Lower leg skin (tissue), 4 donors: ENCODE results near the gene KLHDC7B. TPM values are rescaled to one million over a fixed set of nuclear protein-coding genes. Genes with fewer than 3 reads are reported as not detected.

Experiments used
- DNase-seq, 2 donors: peaks; one replicate each; pipeline ENCODE4 v3.0.0-alpha.2; 2019; ENCODE audit warnings: low spot score in 2 of 2
- H3K4me3 ChIP-seq: fragments of 200-600 bp; sonication (generic); 2 replicates; pipeline ENCODE4 v1.5.1; 2017; ENCODE audit warnings: mild to moderate bottlenecking, low read depth; ENCODE audit not compliant: poor library complexity, severe bottlenecking
- POLR2A ChIP-seq, 2 donors: fragments of 450-650 bp; IDR thresholded peaks; one replicate each; pipeline ENCODE4 v1.6.1; 2016 to 2017; ENCODE audit warnings: antibody characterized with exemption in 2 of 2, mild to moderate bottlenecking in 1 of 2, moderate library complexity in 1 of 2
- WGBS, 2 donors: methylation state at CpG; one replicate each; pipeline ENCODE4 v1.1.5; 2018; 5-methylcytosine and 5-hydroxymethylcytosine counted together
- intact Hi-C: fragments of 100-400 bp; cut with DNase I; formaldehyde crosslinking; loops from one replicate; pipeline ENCODE4 v1.15.0; 2023; ENCODE audit warnings: low total_unique reads
- total RNA-seq, 4 donors: library from RNA; depleted of rRNA; stranded (reverse); fragments of >200 nt; gene quantifications; one replicate each; pipeline ENCODE4 v1.1.0, GENCODE V29; 2016
- TF ChIP-seq, protein P1 (sequence below), 3 donors: fragments of 450-650 bp; IDR thresholded peaks; one replicate each; pipeline ENCODE4 v1.5.1; 2016; ENCODE audit warnings: antibody characterized with exemption in 3 of 3, mild to moderate bottlenecking in 3 of 3, moderate library complexity in 2 of 3

Gene KLHDC7B
- total RNA-seq, 4 donors from 2014 or later, result 0.07 to 0.10 TPM; not detected in 2

DNA sequence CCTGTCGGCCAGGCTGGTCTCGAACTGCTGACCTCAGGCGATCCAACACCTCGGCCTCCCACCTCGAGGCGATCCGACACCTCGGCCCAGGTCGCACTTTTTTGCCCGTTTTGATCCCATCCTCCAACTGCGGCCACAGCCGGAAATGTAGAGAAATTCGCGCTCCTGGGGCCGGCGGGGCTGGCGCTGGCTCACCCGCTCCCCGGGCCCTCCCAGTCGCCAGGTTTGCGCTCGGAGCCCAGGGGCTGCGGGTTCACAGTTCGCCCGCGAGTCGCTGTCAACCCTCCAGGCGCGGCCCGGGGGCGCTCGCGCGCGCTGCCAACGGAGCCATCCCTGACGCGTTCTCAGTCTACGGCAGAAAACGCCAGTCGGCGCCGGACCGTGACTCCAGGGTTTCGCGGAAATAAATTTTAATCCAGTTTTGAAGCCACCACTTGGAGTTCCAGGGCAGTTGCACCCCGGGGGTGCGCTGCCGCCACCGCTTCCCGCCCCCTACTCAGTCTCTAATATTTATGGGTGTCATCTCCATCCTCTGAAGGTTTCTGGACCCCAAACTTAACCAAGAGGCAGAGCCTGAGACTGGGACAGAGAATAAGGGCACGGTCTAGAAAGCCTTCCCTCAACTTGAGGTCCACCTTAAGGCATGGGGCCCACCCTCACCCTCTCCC lies 1.5 kb upstream of the KLHDC7B start:
- H3K4me3 ChIP-seq, result no peak overlapping the region
- no peak for TF ChIP-seq POLR2A (IDR thresholded peaks at IDR 0.05)
- TF ChIP-seq, protein P1, sequence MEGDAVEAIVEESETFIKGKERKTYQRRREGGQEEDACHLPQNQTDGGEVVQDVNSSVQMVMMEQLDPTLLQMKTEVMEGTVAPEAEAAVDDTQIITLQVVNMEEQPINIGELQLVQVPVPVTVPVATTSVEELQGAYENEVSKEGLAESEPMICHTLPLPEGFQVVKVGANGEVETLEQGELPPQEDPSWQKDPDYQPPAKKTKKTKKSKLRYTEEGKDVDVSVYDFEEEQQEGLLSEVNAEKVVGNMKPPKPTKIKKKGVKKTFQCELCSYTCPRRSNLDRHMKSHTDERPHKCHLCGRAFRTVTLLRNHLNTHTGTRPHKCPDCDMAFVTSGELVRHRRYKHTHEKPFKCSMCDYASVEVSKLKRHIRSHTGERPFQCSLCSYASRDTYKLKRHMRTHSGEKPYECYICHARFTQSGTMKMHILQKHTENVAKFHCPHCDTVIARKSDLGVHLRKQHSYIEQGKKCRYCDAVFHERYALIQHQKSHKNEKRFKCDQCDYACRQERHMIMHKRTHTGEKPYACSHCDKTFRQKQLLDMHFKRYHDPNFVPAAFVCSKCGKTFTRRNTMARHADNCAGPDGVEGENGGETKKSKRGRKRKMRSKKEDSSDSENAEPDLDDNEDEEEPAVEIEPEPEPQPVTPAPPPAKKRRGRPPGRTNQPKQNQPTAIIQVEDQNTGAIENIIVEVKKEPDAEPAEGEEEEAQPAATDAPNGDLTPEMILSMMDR (IDR thresholded peaks at IDR 0.05), result no peak
- intact Hi-C loops, result no loop called here
- 5 to 7% methylated on average over 41 to 52 of the region's 52 CpGs for WGBS, 2 donors
- peak in 1 of 2 donors; percentile 96 for DNase-seq

DNA sequence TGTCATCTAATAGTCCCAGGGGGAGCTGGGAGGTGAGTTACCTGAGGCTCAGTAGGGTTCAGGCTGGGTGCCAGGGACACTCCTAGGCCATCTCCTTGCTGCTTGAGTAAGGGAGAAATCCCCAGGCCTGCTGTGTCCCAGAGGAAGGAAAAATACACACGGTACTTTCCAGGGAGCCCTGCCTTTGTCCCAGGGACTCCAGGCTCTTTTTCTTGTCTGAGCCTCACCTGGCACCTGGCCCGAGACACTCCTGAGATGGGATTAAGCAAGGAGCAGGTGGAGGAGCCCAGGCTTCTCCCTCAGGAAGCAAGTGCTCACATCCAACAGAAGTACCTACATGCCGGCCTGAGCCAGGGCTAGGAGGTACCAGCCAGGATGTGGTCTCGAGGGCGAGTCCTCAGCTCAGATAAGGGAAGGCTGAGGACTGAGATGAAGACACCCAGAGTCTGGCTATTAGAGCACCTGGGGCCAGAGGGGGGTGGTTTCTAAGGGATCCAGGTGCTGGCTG lies 899 bp upstream of the KLHDC7B start:
- peak in 1 of 2 donors; percentile 55 for DNase-seq
- 33 to 63% methylated on average over 5 of the region's 5 CpGs for WGBS, 2 donors
- no peak for TF ChIP-seq POLR2A (IDR thresholded peaks at IDR 0.05)
- TF ChIP-seq, protein P1 (IDR thresholded peaks at IDR 0.05), result no peak
- intact Hi-C loops, result no loop called here
- H3K4me3 ChIP-seq, result no peak overlapping the region

DNA sequence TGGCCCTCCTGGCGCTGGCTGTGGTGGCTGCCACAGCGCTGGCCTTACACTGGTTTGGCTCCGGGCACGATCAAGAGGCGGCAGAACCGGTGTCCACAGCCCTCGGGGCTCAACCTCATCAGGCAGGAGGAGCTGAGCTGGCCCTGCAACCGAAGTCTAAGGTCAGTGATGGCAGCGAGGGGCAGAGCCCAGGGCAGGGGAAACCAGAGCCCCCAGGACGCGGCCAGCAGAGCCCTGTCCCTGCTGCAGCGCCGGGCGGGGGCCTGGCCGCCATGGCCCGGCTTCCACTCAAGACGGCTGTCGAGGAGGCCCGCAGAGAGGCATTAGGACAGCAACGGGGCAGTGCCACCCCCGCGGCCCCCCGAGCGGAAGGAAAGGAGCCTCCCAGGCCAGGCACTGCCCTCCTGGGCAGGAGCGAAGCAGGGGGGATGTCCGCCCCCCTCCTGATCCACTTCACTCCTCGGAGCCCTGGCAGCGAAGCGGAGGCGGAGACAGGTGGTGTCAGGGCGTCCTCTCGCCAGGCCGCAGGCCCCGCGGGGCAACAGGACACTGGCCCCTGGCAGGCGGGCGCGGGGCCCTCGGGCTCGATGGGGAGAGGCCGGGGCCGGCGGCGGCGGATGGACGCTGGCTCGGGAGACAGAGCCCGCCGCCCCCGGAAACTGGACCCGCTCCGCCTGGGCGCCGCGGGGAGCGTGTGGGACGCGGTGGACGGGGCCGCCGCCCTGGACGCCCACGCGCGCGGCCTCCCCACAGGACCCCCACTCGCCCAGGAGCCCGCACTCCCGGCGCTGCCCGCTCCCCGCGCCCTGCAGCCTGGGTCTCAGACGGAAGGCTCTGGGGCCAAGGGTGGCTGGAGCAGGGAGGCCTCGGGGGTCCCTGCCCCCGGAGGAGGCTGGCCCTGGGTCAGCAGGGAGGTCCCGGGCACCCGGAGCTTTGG lies 895 bp downstream of the KLHDC7B start:
- no peak for DNase-seq
- no peak overlapping the region for H3K4me3 ChIP-seq
- TF ChIP-seq POLR2A (IDR thresholded peaks at IDR 0.05), result no peak
- TF ChIP-seq, protein P1 (IDR thresholded peaks at IDR 0.05), result no peak
- intact Hi-C loops, result no loop called here
- WGBS, 2 donors, result 72 to 73% methylated on average over 39 to 77 of the region's 78 CpGs

DNA sequence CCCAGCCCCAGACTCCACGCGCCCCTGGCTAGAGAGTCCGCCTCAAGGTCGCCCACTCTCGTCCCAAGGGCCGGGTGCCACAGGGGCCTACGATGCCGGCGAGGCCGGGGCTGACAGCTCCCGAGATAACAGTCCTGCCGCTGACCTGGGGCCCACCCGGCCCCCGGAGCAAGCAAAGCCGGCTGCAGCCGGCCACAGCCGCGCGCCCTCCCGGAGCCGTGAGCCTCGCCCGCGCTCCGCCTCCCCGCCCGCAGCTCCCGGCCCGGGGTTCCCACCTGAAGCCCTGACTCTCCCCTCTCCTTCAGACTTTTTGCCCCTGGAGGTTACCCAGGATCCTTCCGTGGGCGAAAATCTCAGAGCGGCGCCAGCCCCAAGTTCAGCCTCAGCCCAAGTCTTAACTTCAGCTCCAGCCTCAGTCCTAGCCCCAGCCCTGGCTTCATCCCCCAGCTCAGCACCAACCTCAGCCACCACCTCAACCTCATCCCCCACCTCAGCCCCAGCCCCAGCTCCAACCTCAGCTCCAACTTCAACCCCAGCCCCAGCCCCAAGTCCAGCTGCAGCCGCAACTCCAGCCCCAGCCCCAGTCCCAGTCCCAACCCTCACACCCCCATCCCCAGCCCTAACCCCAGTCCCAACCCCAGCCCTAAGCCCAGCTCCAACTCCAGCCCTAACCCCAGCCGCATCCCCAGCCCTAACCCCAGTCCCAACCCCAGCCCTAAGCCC lies 1.7 kb downstream of the KLHDC7B start:
- TF ChIP-seq POLR2A (IDR thresholded peaks at IDR 0.05), result no peak
- TF ChIP-seq, protein P1 (IDR thresholded peaks at IDR 0.05), result no peak
- no peak overlapping the region for H3K4me3 ChIP-seq
- intact Hi-C loops, result no loop called here
- no peak for DNase-seq
- 38 to 51% methylated on average over 24 to 34 of the region's 35 CpGs for WGBS, 2 donors

DNA sequence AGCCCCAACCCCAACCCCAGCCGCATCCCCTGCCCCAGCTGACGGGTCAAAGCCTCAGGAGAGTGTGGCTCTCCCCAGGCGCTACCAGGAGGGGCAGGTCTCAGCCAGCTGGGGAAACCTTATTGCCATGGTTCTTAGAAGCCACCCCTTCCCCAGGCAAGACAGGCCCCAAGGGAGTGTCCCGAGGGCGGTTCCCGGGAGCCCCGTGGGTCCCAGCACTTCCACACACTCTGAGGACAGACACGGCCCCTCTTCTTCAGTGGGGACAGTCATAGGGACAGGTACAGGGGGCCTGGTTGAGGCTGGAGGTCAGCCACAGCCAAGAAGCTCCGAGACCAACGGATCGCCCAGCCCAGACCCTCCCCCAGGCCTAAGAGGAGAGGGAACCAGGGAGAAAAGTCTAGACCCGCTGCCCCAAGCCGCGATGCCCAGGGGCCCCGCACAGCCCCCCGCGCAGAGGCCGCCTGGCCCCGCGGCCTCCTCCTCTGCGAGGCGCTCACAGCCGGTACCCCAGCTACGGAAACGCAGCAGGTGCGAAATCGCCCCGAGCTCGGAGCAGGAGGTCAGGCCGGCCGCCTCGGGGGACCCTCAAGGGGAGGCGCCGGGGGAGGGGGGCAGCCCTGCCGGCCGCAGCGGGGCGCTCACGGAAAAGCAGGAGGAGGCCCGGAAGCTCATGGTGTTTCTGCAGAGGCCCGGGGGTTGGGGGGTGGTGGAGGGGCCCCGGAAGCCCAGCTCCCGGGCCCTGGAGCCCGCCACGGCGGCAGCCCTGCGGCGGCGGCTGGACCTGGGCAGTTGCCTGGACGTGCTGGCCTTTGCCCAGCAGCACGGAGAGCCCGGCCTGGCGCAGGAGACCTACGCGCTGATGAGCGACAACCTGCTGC lies 2.6 kb downstream of the KLHDC7B start:
- no peak overlapping the region for H3K4me3 ChIP-seq
- 27 to 58% methylated on average over 7 to 26 of the region's 56 CpGs for WGBS, 2 donors
- no peak for DNase-seq
- intact Hi-C loops, result no loop called here
- TF ChIP-seq, protein P1 (IDR thresholded peaks at IDR 0.05), result no peak
- no peak for TF ChIP-seq POLR2A (IDR thresholded peaks at IDR 0.05)
